PC-3 (cell line): ENCODE data around the gene MIS18A. TPM values are rescaled to one million over a fixed set of nuclear protein-coding genes. Genes with fewer than 3 reads are reported as not detected.

Source experiments
- total RNA-seq: library from RNA; depleted of rRNA; stranded (reverse); fragments of >200 nt; gene quantifications from 2 replicates; pipeline ENCODE4 v1.2.3, GENCODE V29; 2014; rRNA removed

The MIS18A gene
- total RNA-seq, 1 experiment from 2014 or later: 42.0 TPM

Other genes with a start within 250 kb of the MIS18A start
- gene MRAP, start 19.8 kb upstream of the MIS18A start, total RNA-seq: not detected in 2 replicates
- 27.8 and 36.3 TPM in 2 replicates for gene URB1, start 114.0 kb upstream of the MIS18A start, total RNA-seq
- gene EVA1C, start 133.7 kb upstream of the MIS18A start, total RNA-seq: 16.1 and 17.5 TPM in 2 replicates